GM19397 (cell line): ENCODE results near the gene TSSK2.

ENCODE experiments used
- ATAC-seq: cut with Tn5 transposase; IDR thresholded peaks from one replicate; pipeline ENCODE4 v1.9.1; 2021; ENCODE audit warnings: mild to moderate bottlenecking, moderate library complexity; ENCODE audit not compliant: unreplicated experiment

Gene TSSK2

GRCh38 chr22:19122752-19123492, 8.2 kb upstream of the TSSK2 start:
- no peak for ATAC-seq

GRCh38 chr22:19123936-19124335, 7.2 kb upstream of the TSSK2 start:
- no peak for ATAC-seq

GRCh38 chr22:19124377-19124776, 6.7 kb upstream of the TSSK2 start:
- ATAC-seq = no peak

- no peak for ATAC-seq
Measured at GRCh38 chr22:19125011-19125410, 6.1 kb upstream of the TSSK2 start.

GRCh38 chr22:19125474-19126308, 5.4 kb upstream of the TSSK2 start:
- no peak for ATAC-seq

GRCh38 chr22:19126309-19127273, 4.5 kb upstream of the TSSK2 start:
- no peak for ATAC-seq

- ATAC-seq = no peak
Measured at GRCh38 chr22:19127329-19128008, 3.6 kb upstream of the TSSK2 start.

GRCh38 chr22:19128009-19128401, 3.1 kb upstream of the TSSK2 start:
- ATAC-seq = no peak

- no peak for ATAC-seq
Measured at GRCh38 chr22:19128946-19129727, 2.0 kb upstream of the TSSK2 start.

- no peak for ATAC-seq
Measured at GRCh38 chr22:19129871-19130270, 1.2 kb upstream of the TSSK2 start.

- ATAC-seq = no peak
Measured at GRCh38 chr22:19131685-19132015, 542 bp downstream of the TSSK2 start.

GRCh38 chr22:19132153-19132552, 1.0 kb downstream of the TSSK2 start:
- ATAC-seq = no peak

- ATAC-seq = no peak
Measured at GRCh38 chr22:19132693-19133400, 1.7 kb downstream of the TSSK2 start.

GRCh38 chr22:19133561-19133960, 2.5 kb downstream of the TSSK2 start:
- no peak for ATAC-seq

GRCh38 chr22:19134176-19134831, 3.2 kb downstream of the TSSK2 start:
- no peak for ATAC-seq

GRCh38 chr22:19134874-19135273, 3.8 kb downstream of the TSSK2 start:
- no peak for ATAC-seq

GRCh38 chr22:19136915-19137314, 5.8 kb downstream of the TSSK2 start:
- ATAC-seq = no peak

GRCh38 chr22:19137384-19138216, 6.5 kb downstream of the TSSK2 start:
- ATAC-seq = no peak
